GM18520 (cell line): Measurements from ENCODE around the gene KRTAP4-6.
"Not testable (repeated sequence)": the region's sequence is repeated elsewhere in the genome, so short reads cannot be mapped to it uniquely, and the experiment has no call there.

Experiments used
- ATAC-seq: cut with Tn5 transposase; IDR thresholded peaks from one replicate; pipeline ENCODE4 v1.9.1; 2021; ENCODE audit not compliant: unreplicated experiment

KRTAP4-6 gene

GRCh38 chr17:41147531-41148204 is 7.3 kb upstream of the KRTAP4-6 start:
- ATAC-seq: no peak

- no peak for ATAC-seq
Measured at GRCh38 chr17:41145261-41145660, 4.9 kb upstream of the KRTAP4-6 start.

- no peak for ATAC-seq
Measured at GRCh38 chr17:41144846-41145245, 4.5 kb upstream of the KRTAP4-6 start.

GRCh38 chr17:41141361-41141760 is 1.0 kb upstream of the KRTAP4-6 start:
- ATAC-seq: no peak

GRCh38 chr17:41139865-41140264 is 479 bp downstream of the KRTAP4-6 start:
- not testable (repeated sequence) for ATAC-seq

GRCh38 chr17:41133880-41134735 is 6.2 kb downstream of the KRTAP4-6 start:
- no peak for ATAC-seq

GRCh38 chr17:41131979-41132378 is 8.4 kb downstream of the KRTAP4-6 start:
- ATAC-seq: no peak

- ATAC-seq: no peak
Measured at GRCh38 chr17:41127371-41127770, 13.0 kb downstream of the KRTAP4-6 start.

GRCh38 chr17:41126412-41126811 is 13.9 kb downstream of the KRTAP4-6 start:
- ATAC-seq: no peak

GRCh38 chr17:41125064-41125463 is 15.3 kb downstream of the KRTAP4-6 start:
- ATAC-seq: no peak

GRCh38 chr17:41123991-41124371 is 16.4 kb downstream of the KRTAP4-6 start, which contains the start of gene KRTAP4-12:
TSS of gene KRTAP4-12 (minus strand) at chr17:41124182. CDS start at chr17:41124122, 60 bp downstream.
- ATAC-seq: not testable (repeated sequence)

- not testable (repeated sequence) for ATAC-seq
Measured at GRCh38 chr17:41123292-41123990, 16.9 kb downstream of the KRTAP4-6 start.

GRCh38 chr17:41121742-41122141 is 18.6 kb downstream of the KRTAP4-6 start:
- ATAC-seq: no peak

- not testable (repeated sequence) for ATAC-seq
Measured at GRCh38 chr17:41119696-41120690, 20.4 kb downstream of the KRTAP4-6 start.

GRCh38 chr17:41118721-41119120 is 21.6 kb downstream of the KRTAP4-6 start:
- no peak for ATAC-seq

GRCh38 chr17:41117846-41118386 is 22.4 kb downstream of the KRTAP4-6 start, which contains the start of gene KRTAP4-11:
TSS of gene KRTAP4-11 (minus strand) at chr17:41118373. CDS start at chr17:41118315, 58 bp downstream.
- ATAC-seq: not testable (repeated sequence)

- no peak for ATAC-seq
Measured at GRCh38 chr17:41116297-41116696, 24.0 kb downstream of the KRTAP4-6 start.

- no peak for ATAC-seq
Measured at GRCh38 chr17:41111151-41111885, 29.0 kb downstream of the KRTAP4-6 start.

GRCh38 chr17:41108728-41109386 is 31.5 kb downstream of the KRTAP4-6 start:
- ATAC-seq: not testable (repeated sequence)
